Fibroblast of skin of right quadriceps (primary cell): ENCODE results near the gene ETFDH.
A peak's percentile ranks its signal among the peaks of the same experiment; 100 is the strongest.

Source experiments
- DNase-seq: peaks from one replicate; pipeline ENCODE4 v3.0.0-alpha.2; 2013

The ETFDH gene

DNA sequence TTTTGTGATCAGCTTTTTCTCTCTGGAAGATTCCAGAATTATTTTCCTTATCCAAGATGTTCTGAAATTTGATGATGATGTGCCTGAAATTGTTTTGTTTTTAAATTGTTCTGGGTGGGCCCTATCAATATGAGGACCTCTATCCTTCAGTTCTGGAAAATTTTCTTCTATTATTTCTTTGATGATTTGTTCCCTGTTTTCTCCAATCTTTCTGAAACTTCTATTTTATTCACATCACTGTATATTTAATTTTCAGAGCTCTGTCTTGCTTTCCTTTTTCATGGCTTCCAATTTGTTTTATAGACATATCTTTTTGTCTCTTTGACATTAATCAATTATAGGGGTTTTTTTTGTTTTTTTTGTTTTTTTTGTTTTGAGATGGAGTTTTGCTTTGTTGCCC is 84.5 kb downstream of the ETFDH start:
- DNase-seq: no peak

DNA sequence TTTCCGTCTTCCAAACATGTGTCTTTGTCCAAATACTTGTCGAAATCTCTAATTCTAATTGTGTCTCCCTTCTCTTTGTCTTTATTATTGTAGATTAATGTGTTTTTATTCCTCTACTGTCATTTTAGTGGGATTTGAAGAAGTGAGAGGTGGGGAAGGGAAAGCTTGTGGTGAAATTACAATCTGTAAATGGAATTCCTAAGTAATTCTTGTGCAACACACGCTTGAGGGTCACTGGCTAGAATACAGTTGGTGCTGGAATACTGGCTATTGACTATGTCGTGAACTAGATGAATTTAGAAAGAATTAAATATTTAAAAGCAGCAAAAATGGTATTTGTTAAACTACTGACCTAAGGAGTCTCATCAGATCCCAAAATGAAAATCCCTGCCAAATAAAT is 86.0 kb downstream of the ETFDH start:
- peak; percentile 66 for DNase-seq

DNA sequence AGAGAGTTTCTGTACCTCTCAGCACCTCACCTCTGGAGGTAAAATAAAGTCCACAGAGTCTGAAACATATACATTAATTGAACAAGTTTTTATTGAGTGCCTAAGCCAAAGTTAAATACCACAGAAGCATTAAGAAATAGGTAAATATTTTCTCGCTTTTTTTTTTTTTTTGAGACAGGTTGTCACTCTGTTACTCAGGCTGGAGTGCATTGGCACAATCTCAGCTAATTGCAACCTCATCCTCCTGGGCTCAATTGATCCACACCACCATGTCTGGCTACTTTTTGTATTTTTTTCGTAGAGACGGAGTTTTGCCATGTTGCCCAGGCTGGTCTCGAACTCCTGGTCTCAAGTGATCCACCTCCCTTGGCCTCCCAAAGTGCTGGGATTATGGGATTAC is 86.6 kb downstream of the ETFDH start:
- no peak for DNase-seq
